ENCODE data around the gene SH3TC1.
A peak's percentile ranks its signal among the peaks of the same experiment; 100 is the strongest.

The SH3TC1 gene

DNA sequence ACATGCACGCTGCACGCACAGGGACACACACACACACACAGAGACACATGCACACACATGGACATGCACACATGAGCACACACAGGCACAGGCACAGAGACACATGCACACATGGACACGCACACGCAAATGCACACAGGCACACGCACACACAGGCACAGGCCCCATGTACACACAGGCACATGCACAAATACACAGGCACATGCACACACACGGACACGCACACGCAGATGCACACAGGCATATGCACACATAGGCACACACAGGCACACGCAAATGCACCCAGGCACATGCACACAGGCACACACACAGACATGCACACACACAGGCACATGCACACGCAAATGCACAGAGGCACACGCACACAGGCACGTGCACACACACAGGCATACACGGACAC, 40.1 kb downstream of the SH3TC1 start:
- no peak for DNase-seq (ENCODE audit: low read depth)
- TF ChIP-seq, protein P1, sequence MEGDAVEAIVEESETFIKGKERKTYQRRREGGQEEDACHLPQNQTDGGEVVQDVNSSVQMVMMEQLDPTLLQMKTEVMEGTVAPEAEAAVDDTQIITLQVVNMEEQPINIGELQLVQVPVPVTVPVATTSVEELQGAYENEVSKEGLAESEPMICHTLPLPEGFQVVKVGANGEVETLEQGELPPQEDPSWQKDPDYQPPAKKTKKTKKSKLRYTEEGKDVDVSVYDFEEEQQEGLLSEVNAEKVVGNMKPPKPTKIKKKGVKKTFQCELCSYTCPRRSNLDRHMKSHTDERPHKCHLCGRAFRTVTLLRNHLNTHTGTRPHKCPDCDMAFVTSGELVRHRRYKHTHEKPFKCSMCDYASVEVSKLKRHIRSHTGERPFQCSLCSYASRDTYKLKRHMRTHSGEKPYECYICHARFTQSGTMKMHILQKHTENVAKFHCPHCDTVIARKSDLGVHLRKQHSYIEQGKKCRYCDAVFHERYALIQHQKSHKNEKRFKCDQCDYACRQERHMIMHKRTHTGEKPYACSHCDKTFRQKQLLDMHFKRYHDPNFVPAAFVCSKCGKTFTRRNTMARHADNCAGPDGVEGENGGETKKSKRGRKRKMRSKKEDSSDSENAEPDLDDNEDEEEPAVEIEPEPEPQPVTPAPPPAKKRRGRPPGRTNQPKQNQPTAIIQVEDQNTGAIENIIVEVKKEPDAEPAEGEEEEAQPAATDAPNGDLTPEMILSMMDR (IDR thresholded peaks at IDR 0.05; ENCODE audit: insufficient read depth, low read depth, low read length, missing control alignments), result no peak
- no peak overlapping the region for H3K4me3 ChIP-seq (ENCODE audit: low read length)

GRCh38 chr4:8239661-8240060, 40.6 kb downstream of the SH3TC1 start:
- H3K4me3 ChIP-seq (ENCODE audit: low read length), result no peak overlapping the region
- no peak for DNase-seq (ENCODE audit: low read depth)
- TF ChIP-seq, protein P1 (IDR thresholded peaks at IDR 0.05; ENCODE audit: insufficient read depth, low read depth, low read length, missing control alignments), result no peak

GRCh38 chr4:8240211-8241041, 41.3 kb downstream of the SH3TC1 start:
- TF ChIP-seq, protein P1 (IDR thresholded peaks at IDR 0.05; ENCODE audit: insufficient read depth, low read depth, low read length, missing control alignments), result no peak
- DNase-seq (ENCODE audit: low read depth), result no peak
- no peak overlapping the region for H3K4me3 ChIP-seq (ENCODE audit: low read length)

DNA sequence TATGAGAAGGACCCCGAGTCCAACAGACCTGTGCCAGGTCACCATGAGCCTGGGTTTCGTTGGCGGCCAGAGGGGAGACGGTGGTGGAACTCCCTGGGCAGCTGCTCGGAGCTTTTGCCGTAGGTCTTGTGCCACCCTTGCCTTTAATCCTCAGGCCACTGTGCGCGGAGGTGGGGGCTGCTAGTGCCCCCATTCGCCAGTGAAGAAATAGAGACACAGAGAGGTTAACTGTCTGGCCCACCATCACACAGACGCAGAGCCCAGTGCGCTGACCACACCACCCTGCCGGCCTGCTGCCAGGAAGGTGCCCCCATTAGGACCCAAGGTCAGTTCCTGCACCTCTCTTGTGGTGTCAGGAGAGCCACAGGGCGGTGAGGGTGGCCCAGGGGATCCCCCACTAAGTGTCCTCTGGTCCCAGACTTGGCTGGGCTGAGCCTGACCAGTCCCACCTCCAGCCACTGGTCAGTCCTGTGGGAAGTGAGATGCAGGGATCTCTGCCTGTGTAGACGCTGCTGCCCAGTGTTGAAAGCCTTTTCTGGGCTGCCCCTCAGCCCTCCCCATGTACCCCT, 42.2 kb downstream of the SH3TC1 start:
- DNase-seq (ENCODE audit: low read depth), result no peak
- TF ChIP-seq, protein P1 (IDR thresholded peaks at IDR 0.05; ENCODE audit: insufficient read depth, low read depth, low read length, missing control alignments), result no peak
- no peak overlapping the region for H3K4me3 ChIP-seq (ENCODE audit: low read length)

GRCh38 chr4:8241895-8242696, 43.0 kb downstream of the SH3TC1 start:
- DNase-seq (ENCODE audit: low read depth), result peak; percentile 61
- TF ChIP-seq, protein P1 (IDR thresholded peaks at IDR 0.05; ENCODE audit: insufficient read depth, low read depth, low read length, missing control alignments), result peak; percentile 89
- H3K4me3 ChIP-seq (ENCODE audit: low read length), result no peak overlapping the region

- DNase-seq (ENCODE audit: low read depth), result peak; percentile 23
- TF ChIP-seq, protein P1 (IDR thresholded peaks at IDR 0.05; ENCODE audit: insufficient read depth, low read depth, low read length, missing control alignments), result no peak
- no peak overlapping the region for H3K4me3 ChIP-seq (ENCODE audit: low read length)
These were observed 43.9 kb downstream of the SH3TC1 start for GRCh38 chr4:8242782-8243560.

Data from epithelial cell of esophagus (primary cell).